ENCODE results near the gene FBXO8. TPM values are rescaled to one million over a fixed set of nuclear protein-coding genes. Genes with fewer than 3 reads are reported as not detected.
"Not testable (repeated sequence)": the region's sequence is repeated elsewhere in the genome, so short reads cannot be mapped to it uniquely, and the experiment has no call there.

The FBXO8 gene
- total and polyA plus RNA-seq, 3 experiments from 2014 or later: 14.5 to 20.3 (median 18.3) TPM

GRCh38 chr4:174304664-174305063 is 21.2 kb upstream of the FBXO8 start:
- H3K4me3 Mint-ChIP-seq: no peak overlapping the region
- peaks cover 0 to 8% (median 2%) of the 10 kb centered on the region in 3 donors for H3K4me1 Mint-ChIP-seq
- no peak overlapping the region for H3K27ac ChIP-seq (ENCODE audit: low read depth, low read length)
- no peak for DNase-seq
- peaks cover 8 to 76% (median 23%) of the 10 kb centered on the region in 3 donors for H3K36me3 Mint-ChIP-seq
- peaks cover 16% of the 10 kb centered on the region for H3K36me3 ChIP-seq (ENCODE audit: insufficient read depth, low read length)
- H3K27me3 Mint-ChIP-seq: no peaks in the 10 kb centered on the region
- no peak overlapping the region for H3K27ac Mint-ChIP-seq
- no peaks in the 10 kb centered on the region for H3K9me3 Mint-ChIP-seq
- no peaks in the 10 kb centered on the region for H3K4me1 ChIP-seq (ENCODE audit: insufficient read depth, low read length)
- H3K9me3 ChIP-seq (ENCODE audit: low read length): no peaks in the 10 kb centered on the region
- H3K4me3 ChIP-seq (ENCODE audit: low read length): no peak overlapping the region
- ChIA-PET POLR2A (no interaction called here), CTCF (no interaction called here)
- H3K27me3 ChIP-seq (ENCODE audit: insufficient read depth, low read length, poor library complexity, severe bottlenecking): no peaks in the 10 kb centered on the region

GRCh38 chr4:174303687-174304086 is 20.2 kb upstream of the FBXO8 start:
- CTCF ChIA-PET: no interaction called here
- no peaks in the 10 kb centered on the region for H3K9me3 Mint-ChIP-seq
- POLR2A ChIA-PET: no interaction called here

GRCh38 chr4:174295142-174295541 is 11.7 kb upstream of the FBXO8 start:
- H3K4me1 ChIP-seq (ENCODE audit: insufficient read depth, low read length); POLR2A ChIA-PET; H3K9me3 ChIP-seq (ENCODE audit: low read length); H3K27ac Mint-ChIP-seq; CTCF ChIA-PET; H3K27ac ChIP-seq (ENCODE audit: low read depth, low read length); H3K27me3 Mint-ChIP-seq; H3K4me3 ChIP-seq (ENCODE audit: low read length); H3K27me3 ChIP-seq (ENCODE audit: insufficient read depth, low read length, poor library complexity, severe bottlenecking); H3K4me3 Mint-ChIP-seq: not testable (repeated sequence)
- peaks cover 8 to 23% (median 17%) of the 10 kb centered on the region in 5 donors for H3K9me3 Mint-ChIP-seq
- H3K36me3 Mint-ChIP-seq: peaks cover 15 to 56% (median 36%) of the 10 kb centered on the region in 3 donors
- peaks cover 10 to 38% (median 13%) of the 10 kb centered on the region in 3 donors for H3K4me1 Mint-ChIP-seq
- H3K36me3 ChIP-seq (ENCODE audit: insufficient read depth, low read length): peaks cover 10% of the 10 kb centered on the region
- peak in 1 of 5 donors; percentile 39 for DNase-seq

More at GRCh38 chr4:174303687-174304086, 20.2 kb upstream of the FBXO8 start:
- peaks cover 0 to 8% (median 2%) of the 10 kb centered on the region in 3 donors for H3K4me1 Mint-ChIP-seq
- Histone ChIP-seq H3K36me3 (ENCODE audit: insufficient read depth, low read length) (peaks cover 17% of the 10 kb centered on the region), H3K4me3 (ENCODE audit: low read length) (no peak overlapping the region), H3K27ac (ENCODE audit: low read depth, low read length) (no peak overlapping the region), H3K9me3 (ENCODE audit: low read length) (no peaks in the 10 kb centered on the region), H3K4me1 (ENCODE audit: insufficient read depth, low read length) (no peaks in the 10 kb centered on the region), H3K27me3 (ENCODE audit: insufficient read depth, low read length, poor library complexity, severe bottlenecking) (no peaks in the 10 kb centered on the region)
- no peak overlapping the region for H3K27ac Mint-ChIP-seq
- no peaks in the 10 kb centered on the region for H3K27me3 Mint-ChIP-seq
- peaks cover 15 to 77% (median 18%) of the 10 kb centered on the region in 3 donors for H3K36me3 Mint-ChIP-seq
- no peak for DNase-seq
- no peak overlapping the region for H3K4me3 Mint-ChIP-seq

GRCh38 chr4:174294641-174295040 is 11.2 kb upstream of the FBXO8 start:
- H3K4me3 Mint-ChIP-seq, CTCF ChIA-PET: not testable (repeated sequence)

GRCh38 chr4:174292473-174292872 is 9.0 kb upstream of the FBXO8 start:
- peak overlapping the region in 1 of 8 donors; percentile 3 for H3K27ac Mint-ChIP-seq
- ChIA-PET POLR2A (no interaction called here), CTCF (no interaction called here)
- peaks cover 8 to 23% (median 17%) of the 10 kb centered on the region in 5 donors for H3K9me3 Mint-ChIP-seq
- Histone ChIP-seq H3K9me3 (ENCODE audit: low read length) (peaks cover 3% of the 10 kb centered on the region), H3K4me1 (ENCODE audit: insufficient read depth, low read length) (no peaks in the 10 kb centered on the region), H3K27me3 (ENCODE audit: insufficient read depth, low read length, poor library complexity, severe bottlenecking) (no peaks in the 10 kb centered on the region), H3K4me3 (ENCODE audit: low read length) (no peak overlapping the region), H3K27ac (ENCODE audit: low read depth, low read length) (no peak overlapping the region), H3K36me3 (ENCODE audit: insufficient read depth, low read length) (no peaks in the 10 kb centered on the region)
- peaks cover 15 to 44% (median 21%) of the 10 kb centered on the region in 3 donors for H3K36me3 Mint-ChIP-seq
- H3K27me3 Mint-ChIP-seq: no peaks in the 10 kb centered on the region
- DNase-seq: no peak
- H3K4me1 Mint-ChIP-seq: peaks cover 16 to 53% (median 23%) of the 10 kb centered on the region in 3 donors
- no peak overlapping the region for H3K4me3 Mint-ChIP-seq

More at GRCh38 chr4:174294641-174295040, 11.2 kb upstream of the FBXO8 start:
- H3K27me3 Mint-ChIP-seq; H3K36me3 ChIP-seq (ENCODE audit: insufficient read depth, low read length); H3K27ac Mint-ChIP-seq; H3K27ac ChIP-seq (ENCODE audit: low read depth, low read length); H3K27me3 ChIP-seq (ENCODE audit: insufficient read depth, low read length, poor library complexity, severe bottlenecking); H3K4me3 ChIP-seq (ENCODE audit: low read length); DNase-seq; H3K9me3 ChIP-seq (ENCODE audit: low read length); POLR2A ChIA-PET; H3K4me1 ChIP-seq (ENCODE audit: insufficient read depth, low read length): not testable (repeated sequence)
- Mint-ChIP-seq H3K36me3 (peaks cover 15 to 53% (median 31%) of the 10 kb centered on the region in 3 donors), H3K4me1 (peaks cover 7 to 38% (median 13%) of the 10 kb centered on the region in 3 donors), H3K9me3 (peaks cover 8 to 23% (median 17%) of the 10 kb centered on the region in 5 donors)

DNA sequence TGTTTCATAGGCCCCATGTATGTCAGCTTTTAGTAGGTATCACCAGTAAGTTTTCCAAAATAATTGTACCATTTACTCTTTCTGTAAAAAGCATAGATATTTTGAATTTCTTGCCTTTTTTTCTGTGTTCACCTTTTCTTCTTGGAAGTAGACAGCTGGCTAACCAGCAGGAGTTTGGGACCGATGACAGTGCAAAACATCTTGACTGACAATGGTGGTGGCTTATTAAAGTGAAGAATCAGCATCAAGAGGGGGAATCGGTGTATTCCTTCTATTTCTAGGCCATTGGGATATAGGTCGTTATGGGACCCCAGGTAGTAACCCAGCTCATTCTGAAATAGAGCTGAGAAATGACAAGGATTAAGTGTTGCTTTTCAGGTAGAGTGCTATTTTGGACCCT is 3.4 kb upstream of the FBXO8 start:
- Mint-ChIP-seq H3K36me3 (peaks cover 1 to 23% (median 13%) of the 10 kb centered on the region in 3 donors), H3K4me3 (peak overlapping the region in 1 of 7 donors; percentile 19), H3K4me1 (peaks cover 45 to 73% (median 60%) of the 10 kb centered on the region in 3 donors), H3K27me3 (no peaks in the 10 kb centered on the region), H3K9me3 (peaks cover 0 to 5% (median 3%) of the 10 kb centered on the region in 5 donors), H3K27ac (peak overlapping the region in 2 of 8 donors; percentile 7 to 31)
- no peaks in the 10 kb centered on the region for H3K36me3 ChIP-seq (ENCODE audit: insufficient read depth, low read length)
- H3K27ac ChIP-seq (ENCODE audit: low read depth, low read length): no peak overlapping the region
- no peak overlapping the region for H3K4me3 ChIP-seq (ENCODE audit: low read length)
- H3K9me3 ChIP-seq (ENCODE audit: low read length): no peaks in the 10 kb centered on the region
- H3K4me1 ChIP-seq (ENCODE audit: insufficient read depth, low read length): peaks cover 22% of the 10 kb centered on the region
- no peak for DNase-seq
- H3K27me3 ChIP-seq (ENCODE audit: insufficient read depth, low read length, poor library complexity, severe bottlenecking): no peaks in the 10 kb centered on the region
- ChIA-PET POLR2A (no interaction called here), CTCF (interaction anchor here (0.7 kb wide), 1 partner anchor 11 kb away, joined by 4 read pairs; no protein-coding TSS in a partner anchor)

- Histone ChIP-seq H3K36me3 (ENCODE audit: insufficient read depth, low read length) (no peaks in the 10 kb centered on the region), H3K27me3 (ENCODE audit: insufficient read depth, low read length, poor library complexity, severe bottlenecking) (no peaks in the 10 kb centered on the region), H3K4me3 (ENCODE audit: low read length) (peak overlapping the region; percentile 90), H3K9me3 (ENCODE audit: low read length) (no peaks in the 10 kb centered on the region), H3K27ac (ENCODE audit: low read depth, low read length) (peak overlapping the region; percentile 99), H3K4me1 (ENCODE audit: insufficient read depth, low read length) (peaks cover 41% of the 10 kb centered on the region)
- H3K4me3 Mint-ChIP-seq: peak overlapping the region; percentile 89 to 100 (median 100)
- peaks cover 0 to 2% (median 0%) of the 10 kb centered on the region in 5 donors for H3K9me3 Mint-ChIP-seq
- peaks cover 62 to 84% (median 81%) of the 10 kb centered on the region in 3 donors for H3K4me1 Mint-ChIP-seq
- DNase-seq: no peak
- POLR2A ChIA-PET: no interaction called here
- peak overlapping the region; percentile 17 to 100 (median 100) for H3K27ac Mint-ChIP-seq
- H3K36me3 Mint-ChIP-seq: peaks cover 3 to 33% (median 3%) of the 10 kb centered on the region in 3 donors
- CTCF ChIA-PET: interaction anchor here (1.2 kb wide), 1 partner anchor 14 kb away, joined by 3 read pairs; no protein-coding TSS in a partner anchor
- H3K27me3 Mint-ChIP-seq: no peaks in the 10 kb centered on the region
Measured at GRCh38 chr4:174284487-174284886, 1.0 kb upstream of the FBXO8 start.

- Mint-ChIP-seq H3K27ac (peak overlapping the region; percentile 94 to 100 (median 100)), H3K27me3 (no peaks in the 10 kb centered on the region), H3K4me1 (peaks cover 66 to 88% (median 84%) of the 10 kb centered on the region in 3 donors), H3K4me3 (peak overlapping the region; percentile 89 to 100 (median 100)), H3K36me3 (peaks cover 6 to 39% (median 7%) of the 10 kb centered on the region in 3 donors), H3K9me3 (peaks cover 0 to 7% (median 0%) of the 10 kb centered on the region in 5 donors)
- Histone ChIP-seq H3K27ac (ENCODE audit: low read depth, low read length) (peak overlapping the region; percentile 99), H3K9me3 (ENCODE audit: low read length) (no peaks in the 10 kb centered on the region), H3K36me3 (ENCODE audit: insufficient read depth, low read length) (no peaks in the 10 kb centered on the region), H3K4me1 (ENCODE audit: insufficient read depth, low read length) (peaks cover 54% of the 10 kb centered on the region), H3K4me3 (ENCODE audit: low read length) (peak overlapping the region; percentile 90), H3K27me3 (ENCODE audit: insufficient read depth, low read length, poor library complexity, severe bottlenecking) (no peaks in the 10 kb centered on the region)
- ChIA-PET CTCF (interaction anchor here (1.4 kb wide), 1 partner anchor 63 kb away, joined by 3 read pairs; no protein-coding TSS in a partner anchor), POLR2A (interaction anchor here (0.9 to 1.1 kb wide), 2 partner anchors 19 to 912 kb away, joined by 3 to 4 read pairs; partner anchors contain the start of gene SAP30)
- DNase-seq: peak; percentile 67 to 87 (median 83)
Measured at GRCh38 chr4:174282836-174283506, 496 bp downstream of the FBXO8 start.
